HepG2 (cell line): ENCODE data around the gene CCNQ. TPM values are rescaled to one million over a fixed set of nuclear protein-coding genes. Genes with fewer than 3 reads are reported as not detected.
A peak's percentile ranks its signal among the peaks of the same experiment; 100 is the strongest.

Source experiments
- AGO2 ChIP-seq: fragments of 200-400 bp; formaldehyde crosslinking; optimal IDR thresholded peaks from 2 replicates; pipeline ENCODE3; 2017; ENCODE audit warnings: mild to moderate bottlenecking, low read depth, low read length, moderate library complexity
- CBX5 ChIP-seq: sonication (generic); formaldehyde crosslinking; IDR thresholded peaks from 2 replicates; pipeline ENCODE4 v1.4.0; 2020; ENCODE audit warnings: missing genetic modification reagents, borderline replicate concordance
- DMAP1 ChIP-seq: IDR thresholded peaks from 2 replicates; pipeline ENCODE4 v1.6.1; 2016
- HMG20A ChIP-seq: IDR thresholded peaks from 2 replicates; pipeline ENCODE4 v1.6.1; 2016; ENCODE audit warnings: borderline replicate concordance
- HOXA9 ChIP-seq: sonication (generic); formaldehyde crosslinking; IDR thresholded peaks from 2 replicates; pipeline ENCODE4 v1.8.1; 2022; ENCODE audit warnings: missing genetic modification reagents, mild to moderate bottlenecking, moderate library complexity, borderline replicate concordance
- IRX3 ChIP-seq: sonication (generic); formaldehyde crosslinking; IDR thresholded peaks from 2 replicates; pipeline ENCODE4 v1.8.1; 2023; ENCODE audit warnings: mild to moderate bottlenecking, low read depth, missing genetic modification reagents, borderline replicate concordance
- MIXL1 ChIP-seq: IDR thresholded peaks from 2 replicates; pipeline ENCODE4 v1.6.1; 2016
- MXI1 ChIP-seq: IDR thresholded peaks from 3 replicates; pipeline ENCODE4 v1.6.1; 2012; ENCODE audit warnings: low read depth, low read length, inconsistent platforms, borderline replicate concordance
- RNF2 ChIP-seq: fragments of 450-650 bp; conservative IDR thresholded peaks from 2 replicates; pipeline ENCODE4 v1.6.1; 2016; ENCODE audit warnings: low read depth
- SATB2 ChIP-seq: sonication (generic); formaldehyde crosslinking; IDR thresholded peaks from 2 replicates; pipeline ENCODE4 v1.5.0; 2020; ENCODE audit warnings: missing genetic modification reagents
- SOX5 ChIP-seq: IDR thresholded peaks from 2 replicates; pipeline ENCODE4 v1.6.1; 2016; ENCODE audit warnings: borderline replicate concordance
- TEAD2 ChIP-seq: sonication (generic); formaldehyde crosslinking; IDR thresholded peaks from 2 replicates; pipeline ENCODE4 v1.9.0; 2021; ENCODE audit warnings: missing genetic modification reagents
- ZBTB8A ChIP-seq: sonication (generic); formaldehyde crosslinking; IDR thresholded peaks from 2 replicates; pipeline ENCODE4 v1.4.0; 2020; ENCODE audit warnings: mild to moderate bottlenecking, low read depth, missing genetic modification reagents, borderline replicate concordance
- ZC3H13 ChIP-seq: sonication (generic); formaldehyde crosslinking; IDR thresholded peaks from 2 replicates; pipeline ENCODE4 v1.8.1; 2023; ENCODE audit warnings: mild to moderate bottlenecking, missing genetic modification reagents, moderate library complexity
- ZNF546 ChIP-seq: sonication (generic); formaldehyde crosslinking; conservative IDR thresholded peaks from 2 replicates; pipeline ENCODE4 v1.8.1; 2023; ENCODE audit warnings: mild to moderate bottlenecking, missing genetic modification reagents
- ZNF564 ChIP-seq: sonication (generic); formaldehyde crosslinking; IDR thresholded peaks from 2 replicates; pipeline ENCODE4 v1.8.1; 2023; ENCODE audit warnings: mild to moderate bottlenecking, missing genetic modification reagents
- ZNF614 ChIP-seq: IDR thresholded peaks from 2 replicates; pipeline ENCODE4 v1.6.1; 2018; ENCODE audit warnings: missing biosample characterization, missing genetic modification reagents, inconsistent platforms, borderline replicate concordance
- ZNF75D ChIP-seq: sonication (generic); formaldehyde crosslinking; IDR thresholded peaks from 2 replicates; pipeline ENCODE4 v1.8.1; 2023; ENCODE audit warnings: missing genetic modification reagents, mild to moderate bottlenecking, borderline replicate concordance
- polyA plus RNA-seq, 8 experiments: library from polyadenylated mRNA; depleted of rRNA in 3 of 8; stranded (reverse) in 7 of 8; unstranded in 1 of 8; fragments of >200 nt; fragmentation: Illumina TruSeq in 4 of 8; extraction: Trizol in 4 of 8; gene quantifications; 2 replicates each; pipeline versions ENCODE4 v1.2.1 to v1.2.3, GENCODE V29; 2011 to 2016; ENCODE audit warnings: low read depth in 4 of 8, missing spikeins in 1 of 8, mixed read lengths in 1 of 8; ENCODE audit not compliant: insufficient read depth in 1 of 8
- total RNA-seq, 5 experiments: library from RNA; depleted of rRNA; stranded (reverse); fragments of >200 nt; fragmentation: Illumina TruSeq; extraction: Trizol; gene quantifications; 2 replicates each; pipeline ENCODE4 v1.2.3, GENCODE V29; 2016; ENCODE audit warnings: low read depth in 1 of 5
- TF ChIP-seq, protein P1 (sequence below): sonication (generic); formaldehyde crosslinking; IDR thresholded peaks from 2 replicates; pipeline ENCODE4 v1.5.0; 2020; ENCODE audit warnings: missing genetic modification reagents
- TF ChIP-seq, protein P2 (sequence below): sonication (generic); formaldehyde crosslinking; IDR thresholded peaks from 2 replicates; pipeline ENCODE4 v1.4.0; 2020; ENCODE audit warnings: low read depth, mild to moderate bottlenecking, missing genetic modification reagents
- TF ChIP-seq, protein P3 (sequence below): sonication (generic); formaldehyde crosslinking; IDR thresholded peaks from 2 replicates; pipeline ENCODE4 v1.4.0; 2020; ENCODE audit warnings: mild to moderate bottlenecking, missing genetic modification reagents
- TF ChIP-seq, protein P4 (sequence below): sonication (generic); formaldehyde crosslinking; IDR thresholded peaks from 2 replicates; pipeline ENCODE4 v1.5.1; 2020; ENCODE audit warnings: missing genetic modification reagents, mild to moderate bottlenecking, borderline replicate concordance
- TF ChIP-seq, protein P5 (sequence below), 2 experiments: fragments of 450-650 bp in 1 of 2; sonication (generic) in 1 of 2; formaldehyde crosslinking; IDR thresholded peaks; 2 replicates each; pipeline versions ENCODE4 v1.5.0 to v1.8.0; 2020 to 2022; ENCODE audit warnings: mild to moderate bottlenecking in 1 of 2, missing genetic modification reagents in 1 of 2

Gene CCNQ
- total and polyA plus RNA-seq, 2 of the 13 experiments (the other 11 are each of a cell fraction or from before 2014, with no cell fraction given) = 15.0 to 25.5 TPM

DNA sequence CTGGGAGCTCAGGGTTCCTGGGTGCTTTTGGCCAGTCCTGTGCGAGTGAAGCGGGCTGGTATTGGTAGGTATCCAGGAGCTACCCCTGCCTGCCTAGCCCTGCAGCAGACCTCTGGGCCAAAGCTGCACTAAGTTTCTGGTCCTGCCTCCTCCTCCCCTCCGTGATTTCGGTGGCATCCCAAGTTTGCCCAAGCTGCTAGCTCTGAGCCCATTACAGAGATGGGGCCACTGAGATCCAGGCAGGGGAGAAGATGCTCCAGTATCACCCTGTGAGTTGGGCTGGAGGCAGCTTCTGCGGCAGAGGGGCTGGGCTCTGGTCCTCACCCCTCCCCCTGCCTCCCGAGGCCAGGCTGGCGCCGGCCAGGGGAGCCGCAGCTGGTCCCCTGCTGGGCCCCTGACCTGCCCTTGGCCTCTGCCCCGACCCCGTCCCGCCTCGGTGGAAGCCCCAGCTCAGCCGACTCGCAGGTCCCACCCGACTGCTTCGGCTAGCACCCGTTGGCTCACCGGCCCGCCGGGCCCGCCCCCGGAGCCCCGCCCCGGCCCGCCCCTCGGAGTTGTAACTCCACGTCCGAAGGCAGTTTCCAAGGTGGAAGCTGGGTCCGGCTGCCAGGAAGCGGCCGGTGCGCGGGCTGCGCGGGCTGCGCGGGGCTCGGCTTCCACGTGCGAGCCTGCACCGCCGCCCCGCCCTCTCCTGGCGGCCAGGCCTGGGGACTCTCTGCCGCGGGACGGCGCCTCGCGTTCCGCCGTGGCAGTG lies 47.9 kb upstream of the CCNQ start, which contains the start of gene DUSP9 (continued):
- TF ChIP-seq, protein P1, sequence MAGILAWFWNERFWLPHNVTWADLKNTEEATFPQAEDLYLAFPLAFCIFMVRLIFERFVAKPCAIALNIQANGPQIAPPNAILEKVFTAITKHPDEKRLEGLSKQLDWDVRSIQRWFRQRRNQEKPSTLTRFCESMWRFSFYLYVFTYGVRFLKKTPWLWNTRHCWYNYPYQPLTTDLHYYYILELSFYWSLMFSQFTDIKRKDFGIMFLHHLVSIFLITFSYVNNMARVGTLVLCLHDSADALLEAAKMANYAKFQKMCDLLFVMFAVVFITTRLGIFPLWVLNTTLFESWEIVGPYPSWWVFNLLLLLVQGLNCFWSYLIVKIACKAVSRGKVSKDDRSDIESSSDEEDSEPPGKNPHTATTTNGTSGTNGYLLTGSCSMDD (CRISPR knock-in tag) = no peak
- TF ChIP-seq HOXA9 (CRISPR knock-in tag) = no peak
- TF ChIP-seq IRX3 (CRISPR knock-in tag) = 0 out of 2 replicates have a peak, but pooled peaks have one; percentile 32
- 0 out of 2 replicates have a peak, but pooled peaks have one; percentile 39 for TF ChIP-seq CBX5 (CRISPR knock-in tag)
- TF ChIP-seq ZNF614 (CRISPR knock-in tag) = no peak
- peak; percentile 42; the same call in 1 of the 2 replicates for TF ChIP-seq DMAP1 (CRISPR knock-in tag)
- TF ChIP-seq RNF2 = no peak
- TF ChIP-seq, protein P2, sequence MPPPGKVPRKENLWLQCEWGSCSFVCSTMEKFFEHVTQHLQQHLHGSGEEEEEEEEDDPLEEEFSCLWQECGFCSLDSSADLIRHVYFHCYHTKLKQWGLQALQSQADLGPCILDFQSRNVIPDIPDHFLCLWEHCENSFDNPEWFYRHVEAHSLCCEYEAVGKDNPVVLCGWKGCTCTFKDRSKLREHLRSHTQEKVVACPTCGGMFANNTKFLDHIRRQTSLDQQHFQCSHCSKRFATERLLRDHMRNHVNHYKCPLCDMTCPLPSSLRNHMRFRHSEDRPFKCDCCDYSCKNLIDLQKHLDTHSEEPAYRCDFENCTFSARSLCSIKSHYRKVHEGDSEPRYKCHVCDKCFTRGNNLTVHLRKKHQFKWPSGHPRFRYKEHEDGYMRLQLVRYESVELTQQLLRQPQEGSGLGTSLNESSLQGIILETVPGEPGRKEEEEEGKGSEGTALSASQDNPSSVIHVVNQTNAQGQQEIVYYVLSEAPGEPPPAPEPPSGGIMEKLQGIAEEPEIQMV (CRISPR knock-in tag) = no peak
- TF ChIP-seq AGO2 = no peak
- TF ChIP-seq HMG20A (CRISPR knock-in tag) = peak; percentile 42; the same call in 1 of the 2 replicates
- TF ChIP-seq ZNF75D (CRISPR knock-in tag) = no peak
- TF ChIP-seq ZNF564 (CRISPR knock-in tag) = no peak
- no peak for TF ChIP-seq SATB2 (CRISPR knock-in tag)
- peak; percentile 74; the same call in 1 of the 3 replicates for TF ChIP-seq MXI1
- TF ChIP-seq ZC3H13 (CRISPR knock-in tag) = peak; percentile 71
- peak; percentile 43; the same call in 1 of the 2 replicates for TF ChIP-seq SOX5
- TF ChIP-seq TEAD2 (CRISPR knock-in tag) = no peak
- TF ChIP-seq ZNF546 (CRISPR knock-in tag) = no peak
- TF ChIP-seq, protein P3, sequence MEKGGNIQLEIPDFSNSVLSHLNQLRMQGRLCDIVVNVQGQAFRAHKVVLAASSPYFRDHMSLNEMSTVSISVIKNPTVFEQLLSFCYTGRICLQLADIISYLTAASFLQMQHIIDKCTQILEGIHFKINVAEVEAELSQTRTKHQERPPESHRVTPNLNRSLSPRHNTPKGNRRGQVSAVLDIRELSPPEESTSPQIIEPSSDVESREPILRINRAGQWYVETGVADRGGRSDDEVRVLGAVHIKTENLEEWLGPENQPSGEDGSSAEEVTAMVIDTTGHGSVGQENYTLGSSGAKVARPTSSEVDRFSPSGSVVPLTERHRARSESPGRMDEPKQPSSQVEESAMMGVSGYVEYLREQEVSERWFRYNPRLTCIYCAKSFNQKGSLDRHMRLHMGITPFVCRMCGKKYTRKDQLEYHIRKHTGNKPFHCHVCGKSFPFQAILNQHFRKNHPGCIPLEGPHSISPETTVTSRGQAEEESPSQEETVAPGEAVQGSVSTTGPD (CRISPR knock-in tag) = no peak
- TF ChIP-seq MIXL1 (CRISPR knock-in tag) = no peak
- TF ChIP-seq, protein P4, sequence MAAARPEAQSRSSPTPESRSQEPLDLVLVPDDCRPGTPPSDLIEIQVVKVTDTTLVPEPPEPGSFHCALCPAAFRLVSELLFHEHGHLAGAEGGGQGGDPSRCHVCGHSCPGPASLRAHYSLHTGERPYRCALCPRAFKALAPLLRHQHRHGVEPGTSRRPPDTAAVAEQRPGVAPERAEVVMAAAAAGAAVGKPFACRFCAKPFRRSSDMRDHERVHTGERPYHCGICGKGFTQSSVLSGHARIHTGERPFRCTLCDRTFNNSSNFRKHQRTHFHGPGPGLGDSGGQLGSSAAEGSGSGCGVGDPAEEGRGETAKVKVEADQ (CRISPR knock-in tag) = no peak
- no peak for TF ChIP-seq ZBTB8A (CRISPR knock-in tag)
- TF ChIP-seq, protein P5, sequence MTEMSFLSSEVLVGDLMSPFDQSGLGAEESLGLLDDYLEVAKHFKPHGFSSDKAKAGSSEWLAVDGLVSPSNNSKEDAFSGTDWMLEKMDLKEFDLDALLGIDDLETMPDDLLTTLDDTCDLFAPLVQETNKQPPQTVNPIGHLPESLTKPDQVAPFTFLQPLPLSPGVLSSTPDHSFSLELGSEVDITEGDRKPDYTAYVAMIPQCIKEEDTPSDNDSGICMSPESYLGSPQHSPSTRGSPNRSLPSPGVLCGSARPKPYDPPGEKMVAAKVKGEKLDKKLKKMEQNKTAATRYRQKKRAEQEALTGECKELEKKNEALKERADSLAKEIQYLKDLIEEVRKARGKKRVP (CRISPR knock-in tag; IDR thresholded peaks at IDR 0.05) = peak in 1 of 2 experiments; percentile 38; a peak in 1 of 4 replicates
